ENCODE measurements around the gene DLGAP1.
A peak's percentile ranks its signal among the peaks of the same experiment; 100 is the strongest.

GRCh38 chr18:3869848-3870247 is 585.3 kb downstream of the DLGAP1 start:
- TF ChIP-seq SIN3A (IDR thresholded peaks at IDR 0.05; ENCODE audit: low read depth), result no peak
- TF ChIP-seq, protein P1, sequence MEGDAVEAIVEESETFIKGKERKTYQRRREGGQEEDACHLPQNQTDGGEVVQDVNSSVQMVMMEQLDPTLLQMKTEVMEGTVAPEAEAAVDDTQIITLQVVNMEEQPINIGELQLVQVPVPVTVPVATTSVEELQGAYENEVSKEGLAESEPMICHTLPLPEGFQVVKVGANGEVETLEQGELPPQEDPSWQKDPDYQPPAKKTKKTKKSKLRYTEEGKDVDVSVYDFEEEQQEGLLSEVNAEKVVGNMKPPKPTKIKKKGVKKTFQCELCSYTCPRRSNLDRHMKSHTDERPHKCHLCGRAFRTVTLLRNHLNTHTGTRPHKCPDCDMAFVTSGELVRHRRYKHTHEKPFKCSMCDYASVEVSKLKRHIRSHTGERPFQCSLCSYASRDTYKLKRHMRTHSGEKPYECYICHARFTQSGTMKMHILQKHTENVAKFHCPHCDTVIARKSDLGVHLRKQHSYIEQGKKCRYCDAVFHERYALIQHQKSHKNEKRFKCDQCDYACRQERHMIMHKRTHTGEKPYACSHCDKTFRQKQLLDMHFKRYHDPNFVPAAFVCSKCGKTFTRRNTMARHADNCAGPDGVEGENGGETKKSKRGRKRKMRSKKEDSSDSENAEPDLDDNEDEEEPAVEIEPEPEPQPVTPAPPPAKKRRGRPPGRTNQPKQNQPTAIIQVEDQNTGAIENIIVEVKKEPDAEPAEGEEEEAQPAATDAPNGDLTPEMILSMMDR (IDR thresholded peaks at IDR 0.05 in 2 of 3, conservative IDR thresholded peaks at IDR 0.05 in 1 of 3; ENCODE audit: borderline replicate concordance in 1 of 3, insufficient read depth in 1 of 3, low read depth in 2 of 3, low read length in 2 of 3), result peak; percentile 31 to 59 (median 51); a peak in 4 of 6 replicates
- no peak for TF ChIP-seq POLR2A (IDR thresholded peaks at IDR 0.05; ENCODE audit: borderline replicate concordance, extremely low read depth, insufficient read depth, insufficient read length)
- TF ChIP-seq MAX (IDR thresholded peaks at IDR 0.05), result no peak
- TF ChIP-seq POLR2AphosphoS5 (IDR thresholded peaks at IDR 0.05; ENCODE audit: low read depth, low read length), result no peak
- TF ChIP-seq EZH2phosphoT487 (IDR thresholded peaks at IDR 0.05; ENCODE audit: borderline replicate concordance), result no peak
- no peak for TF ChIP-seq REST (IDR thresholded peaks at IDR 0.05; ENCODE audit: low read depth)
- TF ChIP-seq JUND (IDR thresholded peaks at IDR 0.05), result no peak
- TF ChIP-seq EZH2 (IDR thresholded peaks at IDR 0.05), result no peak
- TF ChIP-seq ZFX (IDR thresholded peaks at IDR 0.05), result no peak
- peak; percentile 74 for TF ChIP-seq RAD21 (IDR thresholded peaks at IDR 0.05; ENCODE audit: low read depth)
- no peak for TF ChIP-seq ZNF274 (IDR thresholded peaks at IDR 0.05; ENCODE audit: low read depth, low read length)
- TF ChIP-seq SP1 (IDR thresholded peaks at IDR 0.05; ENCODE audit: low read depth), result no peak

Measured in HCT116 (cell line).